Lower leg skin (tissue), 4 donors: ENCODE results near the gene TMEM89. TPM values are rescaled to one million over a fixed set of nuclear protein-coding genes. Genes with fewer than 3 reads are reported as not detected.

Source experiments
- DNase-seq, 2 donors: peaks; one replicate each; pipeline ENCODE4 v3.0.0-alpha.2; 2019; ENCODE audit warnings: low spot score in 2 of 2
- H3K4me3 ChIP-seq: fragments of 200-600 bp; sonication (generic); 2 replicates; pipeline ENCODE4 v1.5.1; 2017; ENCODE audit warnings: mild to moderate bottlenecking, low read depth; ENCODE audit not compliant: poor library complexity, severe bottlenecking
- POLR2A ChIP-seq, 2 donors: fragments of 450-650 bp; IDR thresholded peaks; one replicate each; pipeline ENCODE4 v1.6.1; 2016 to 2017; ENCODE audit warnings: antibody characterized with exemption in 2 of 2, mild to moderate bottlenecking in 1 of 2, moderate library complexity in 1 of 2
- WGBS, 2 donors: methylation state at CpG; one replicate each; pipeline ENCODE4 v1.1.5; 2018; 5-methylcytosine and 5-hydroxymethylcytosine counted together
- intact Hi-C: fragments of 100-400 bp; cut with DNase I; formaldehyde crosslinking; loops from one replicate; pipeline ENCODE4 v1.15.0; 2023; ENCODE audit warnings: low total_unique reads
- total RNA-seq, 4 donors: library from RNA; depleted of rRNA; stranded (reverse); fragments of >200 nt; gene quantifications; one replicate each; pipeline ENCODE4 v1.1.0, GENCODE V29; 2016
- TF ChIP-seq, protein P1 (sequence below), 3 donors: fragments of 450-650 bp; IDR thresholded peaks; one replicate each; pipeline ENCODE4 v1.5.1; 2016; ENCODE audit warnings: antibody characterized with exemption in 3 of 3, mild to moderate bottlenecking in 3 of 3, moderate library complexity in 2 of 3

Gene TMEM89
- total RNA-seq, 4 donors from 2014 or later, result not detected

DNA sequence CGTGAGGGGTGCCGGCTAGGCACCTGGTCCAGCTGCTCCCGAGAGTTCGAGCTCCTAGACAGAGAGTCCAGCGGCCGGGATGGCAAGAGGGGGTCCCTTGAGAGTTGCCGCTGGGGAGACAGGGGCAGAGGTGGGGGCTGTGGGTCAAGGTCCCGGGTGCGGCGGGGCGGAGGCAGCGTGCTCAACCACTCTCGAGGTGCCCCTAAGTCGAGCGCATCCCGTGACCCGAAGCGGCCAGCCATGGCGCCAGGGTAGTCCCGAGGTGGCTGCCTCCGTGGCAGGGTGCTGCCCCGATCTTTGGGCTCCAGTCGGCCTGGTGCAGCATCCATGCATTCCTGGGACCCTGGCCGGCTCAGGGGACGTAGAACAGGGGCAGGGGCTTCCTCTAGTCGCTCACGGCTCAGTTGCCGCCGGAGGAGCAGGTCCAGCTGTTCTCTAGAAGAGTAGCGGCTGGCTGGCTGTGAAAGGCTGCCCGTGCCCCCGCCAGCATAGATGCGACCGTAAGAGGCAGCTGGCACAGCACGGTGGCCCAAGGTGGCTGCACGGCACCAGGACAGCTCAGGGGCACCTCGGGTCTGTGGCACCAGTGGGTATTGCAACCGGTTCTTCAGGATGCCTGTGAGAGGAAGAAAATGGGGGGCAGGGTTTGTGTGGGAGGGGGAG lies 18.5 kb upstream of the TMEM89 start:
- TF ChIP-seq POLR2A (IDR thresholded peaks at IDR 0.05), result no peak
- TF ChIP-seq, protein P1, sequence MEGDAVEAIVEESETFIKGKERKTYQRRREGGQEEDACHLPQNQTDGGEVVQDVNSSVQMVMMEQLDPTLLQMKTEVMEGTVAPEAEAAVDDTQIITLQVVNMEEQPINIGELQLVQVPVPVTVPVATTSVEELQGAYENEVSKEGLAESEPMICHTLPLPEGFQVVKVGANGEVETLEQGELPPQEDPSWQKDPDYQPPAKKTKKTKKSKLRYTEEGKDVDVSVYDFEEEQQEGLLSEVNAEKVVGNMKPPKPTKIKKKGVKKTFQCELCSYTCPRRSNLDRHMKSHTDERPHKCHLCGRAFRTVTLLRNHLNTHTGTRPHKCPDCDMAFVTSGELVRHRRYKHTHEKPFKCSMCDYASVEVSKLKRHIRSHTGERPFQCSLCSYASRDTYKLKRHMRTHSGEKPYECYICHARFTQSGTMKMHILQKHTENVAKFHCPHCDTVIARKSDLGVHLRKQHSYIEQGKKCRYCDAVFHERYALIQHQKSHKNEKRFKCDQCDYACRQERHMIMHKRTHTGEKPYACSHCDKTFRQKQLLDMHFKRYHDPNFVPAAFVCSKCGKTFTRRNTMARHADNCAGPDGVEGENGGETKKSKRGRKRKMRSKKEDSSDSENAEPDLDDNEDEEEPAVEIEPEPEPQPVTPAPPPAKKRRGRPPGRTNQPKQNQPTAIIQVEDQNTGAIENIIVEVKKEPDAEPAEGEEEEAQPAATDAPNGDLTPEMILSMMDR (IDR thresholded peaks at IDR 0.05), result no peak
- 85 to 89% methylated on average over 20 to 37 of the region's 38 CpGs for WGBS, 2 donors
- no peak for DNase-seq
- no peak overlapping the region for H3K4me3 ChIP-seq
- intact Hi-C loops, result no loop called here

DNA sequence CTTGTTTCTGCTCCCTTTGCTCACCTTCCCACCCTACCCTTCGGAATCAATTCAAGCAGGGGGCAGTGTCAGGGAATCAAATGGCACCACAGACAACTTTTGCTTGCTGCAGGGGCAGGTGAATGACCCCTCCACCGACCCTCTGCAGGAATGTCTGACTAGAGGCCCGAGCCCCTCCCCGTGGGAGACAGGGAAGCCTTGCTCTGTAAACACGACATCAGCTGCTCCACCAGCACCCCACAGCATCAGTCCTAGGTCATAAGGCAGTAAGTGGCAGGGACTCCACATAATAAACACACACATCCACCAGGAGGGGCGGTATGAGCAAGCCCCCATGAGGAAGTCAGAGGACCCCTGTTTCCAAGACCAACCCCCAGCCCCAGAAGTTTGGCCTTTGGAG lies 15.7 kb upstream of the TMEM89 start:
- no peak overlapping the region for H3K4me3 ChIP-seq
- WGBS, 2 donors, result 75 to 79% methylated on average over 6 of the region's 6 CpGs
- intact Hi-C loops, result no loop called here
- TF ChIP-seq, protein P1 (IDR thresholded peaks at IDR 0.05), result no peak
- TF ChIP-seq POLR2A (IDR thresholded peaks at IDR 0.05), result no peak
- no peak for DNase-seq

DNA sequence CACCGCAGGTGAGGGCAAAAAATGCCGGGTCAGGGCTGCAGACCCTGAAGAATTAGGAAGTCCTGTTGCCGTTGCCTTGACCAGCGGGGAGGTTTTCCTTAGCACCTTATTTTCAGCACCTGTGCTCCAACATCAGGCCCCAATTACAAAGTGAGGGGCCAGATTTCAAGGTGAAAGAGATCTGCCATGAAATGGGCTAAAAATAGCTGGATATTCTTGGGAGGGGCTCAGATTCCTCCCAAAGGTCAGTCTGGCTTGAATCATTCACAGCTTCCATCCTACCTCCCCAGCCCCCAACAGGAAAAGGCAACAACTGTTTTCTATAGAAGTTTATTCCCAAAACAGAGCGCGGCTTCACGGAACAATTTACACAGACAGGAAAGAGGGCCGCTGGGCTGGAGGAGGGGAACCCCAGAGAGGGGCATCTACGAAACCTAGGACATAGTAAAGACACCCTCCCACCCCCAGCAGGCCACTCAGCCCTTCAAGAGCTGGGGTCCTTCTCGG lies 14.6 kb upstream of the TMEM89 start:
- no peak overlapping the region for H3K4me3 ChIP-seq
- intact Hi-C loops, result no loop called here
- TF ChIP-seq, protein P1 (IDR thresholded peaks at IDR 0.05), result no peak
- TF ChIP-seq POLR2A (IDR thresholded peaks at IDR 0.05), result no peak
- no peak for DNase-seq
- WGBS, 2 donors, result 51 to 53% methylated on average over 9 to 10 of the region's 10 CpGs

DNA sequence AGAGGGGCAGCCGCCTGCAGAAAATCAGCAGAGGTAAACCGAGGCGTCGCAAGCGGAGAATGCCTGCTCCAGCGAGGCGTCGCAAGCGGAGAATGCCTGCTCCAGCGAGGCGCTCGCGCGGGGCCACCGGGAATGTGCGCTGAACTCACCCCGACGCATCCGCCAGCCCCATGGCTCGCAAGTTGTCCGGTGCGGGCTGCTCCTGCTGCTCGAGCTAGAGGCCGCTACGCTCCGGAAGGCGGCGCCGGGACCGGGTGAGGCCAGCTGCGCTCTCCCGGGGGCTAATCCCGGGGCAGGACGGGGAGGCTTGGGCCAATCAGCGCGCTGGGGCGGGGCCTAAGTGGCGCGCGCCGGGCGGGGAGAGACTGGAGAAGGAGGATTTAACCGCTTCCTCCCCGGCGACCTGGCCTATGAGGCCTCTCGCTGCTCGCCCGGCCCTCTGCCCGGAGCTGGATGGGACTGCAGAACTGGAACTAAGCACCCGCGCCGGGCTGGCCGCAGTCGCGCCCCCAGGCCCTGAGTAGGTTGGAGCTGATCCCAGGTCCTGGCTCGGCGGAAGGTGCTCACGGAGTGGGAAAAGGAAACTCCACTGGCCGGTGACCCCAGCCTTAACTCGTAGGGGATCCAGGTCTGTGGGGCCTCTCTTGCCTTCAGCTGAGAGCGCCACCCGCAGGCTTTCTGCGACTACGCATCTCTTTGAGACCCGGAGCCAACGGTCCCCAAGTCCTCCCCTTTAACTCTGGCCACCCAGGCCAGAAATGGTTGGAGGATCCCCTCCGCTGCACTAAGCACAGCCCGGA lies 13.9 kb upstream of the TMEM89 start, which contains the start of gene SLC26A6:
Gene SLC26A6, minus strand, starts transcription at position 240 of the 800 bp plus-strand sequence. Its CDS starts 68 bp downstream, at position 172.
- WGBS, 2 donors, result 1% methylated on average over 30 to 39 of the region's 68 CpGs
- intact Hi-C loops, result no loop called here

DNA sequence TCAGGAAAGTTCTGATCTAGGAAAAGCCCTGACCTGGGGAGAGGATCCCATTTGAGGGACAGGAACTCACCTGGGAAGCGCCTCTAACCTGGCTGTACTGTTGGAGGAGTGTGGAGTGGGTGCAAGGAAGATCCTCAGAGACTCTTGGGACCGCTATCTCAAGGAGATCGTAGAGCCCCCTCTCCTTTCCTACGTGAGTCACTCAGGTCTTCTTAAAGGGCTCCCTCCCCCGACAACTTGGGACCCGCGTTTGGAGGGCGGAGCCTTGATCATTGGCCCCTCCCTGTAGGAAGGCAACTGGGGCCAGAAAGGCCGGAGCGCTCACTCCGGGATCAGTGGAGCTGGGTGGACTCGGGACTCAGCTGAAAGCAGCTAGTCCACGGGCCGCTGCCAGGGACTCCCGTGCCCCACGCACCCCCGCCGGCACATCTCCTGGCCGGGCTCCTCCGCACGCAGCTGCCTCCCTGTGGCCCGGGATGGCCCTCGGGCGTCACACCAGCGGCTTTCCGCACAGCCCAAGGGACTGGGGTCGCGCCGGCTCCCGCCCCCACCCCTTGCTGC lies 13.2 kb upstream of the TMEM89 start:
- H3K4me3 ChIP-seq, result peak overlapping the region; percentile 69
- TF ChIP-seq, protein P1 (IDR thresholded peaks at IDR 0.05), result no peak
- TF ChIP-seq POLR2A (IDR thresholded peaks at IDR 0.05), result no peak
- no peak for DNase-seq
- 3 to 10% methylated on average over 8 to 23 of the region's 30 CpGs for whole genome bisulfite sequencing, 2 donors
- intact Hi-C loops, result no loop called here

More for the DNA sequence above, 13.9 kb upstream of the TMEM89 start, which contains the start of gene SLC26A6:
- TF ChIP-seq POLR2A (IDR thresholded peaks at IDR 0.05), result no peak
- TF ChIP-seq, protein P1 (IDR thresholded peaks at IDR 0.05), result peak in 1 of 3 donors; percentile 10
- DNase-seq, result peak; percentile 94 to 99
- peak within 1 kb of the TSS; percentile 69 for H3K4me3 ChIP-seq
